ENCODE measurements around the gene SZT2.

SZT2 gene

DNA sequence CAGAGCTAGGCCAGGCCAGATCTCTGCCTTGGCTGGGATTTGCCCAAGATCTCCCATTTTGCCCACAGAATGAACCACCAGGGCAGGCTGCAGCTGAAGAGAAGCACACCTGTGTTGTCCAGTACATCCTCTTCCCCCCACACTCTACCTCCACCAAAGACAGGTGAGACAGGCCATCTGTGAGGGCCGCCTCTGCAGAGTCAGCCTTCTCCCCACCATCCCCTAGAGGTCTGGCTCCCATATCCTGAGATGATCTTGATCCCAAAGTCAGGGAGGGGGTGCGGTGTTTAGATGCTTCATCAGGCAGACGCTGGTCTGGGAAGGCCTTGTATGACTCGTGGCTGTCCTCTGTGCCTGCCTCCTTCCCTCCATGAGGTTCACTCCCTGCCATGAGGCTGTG lies 35.3 kb downstream of the SZT2 start:
- no peak for DNase-seq

GRCh38 chr1:43426221-43426620 lies 36.5 kb downstream of the SZT2 start:
- no peak for DNase-seq

- DNase-seq, result no peak
Observed at GRCh38 chr1:43427524-43427923, 37.8 kb downstream of the SZT2 start.

DNA sequence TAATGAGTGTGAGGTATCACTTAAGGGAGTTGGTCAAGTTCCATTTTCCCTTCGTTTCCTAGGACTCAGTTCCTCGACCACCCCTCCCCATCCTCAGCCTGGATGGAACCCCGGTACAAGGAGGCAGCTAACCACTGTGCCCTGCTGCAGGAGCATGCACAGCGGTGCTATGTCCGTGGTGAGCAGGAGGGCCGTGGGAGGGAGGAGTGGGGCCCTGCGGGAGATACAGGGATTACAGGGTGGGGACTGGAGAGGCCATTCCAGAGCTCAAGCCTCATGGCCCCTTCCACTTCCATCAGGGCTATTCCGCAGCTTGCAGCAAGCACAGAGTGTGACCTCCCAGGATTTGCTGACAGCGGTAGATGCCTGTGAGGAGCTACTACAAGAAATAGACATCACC lies 38.2 kb downstream of the SZT2 start:
- DNase-seq, result no peak

DNA sequence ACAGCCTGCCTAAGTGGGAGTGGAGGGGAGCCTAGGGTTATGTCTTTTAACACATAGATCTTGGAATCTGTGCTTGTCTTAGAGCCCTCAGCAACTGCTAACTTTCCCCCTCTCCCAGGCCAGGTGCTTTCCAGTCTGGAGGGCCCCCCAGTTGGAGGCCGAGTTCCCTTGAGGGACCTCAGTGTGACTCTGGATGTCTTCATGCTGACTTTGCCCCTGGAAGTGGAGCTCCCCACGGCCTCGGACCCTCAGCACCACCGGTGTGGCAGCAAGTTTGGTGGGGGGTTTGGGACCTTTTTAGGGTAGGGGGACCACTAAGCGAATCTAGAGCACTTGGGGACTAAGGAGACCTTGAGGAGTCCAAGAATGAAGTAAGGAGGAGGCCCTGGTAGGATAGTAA lies 41.1 kb downstream of the SZT2 start:
- no peak for DNase-seq

DNA sequence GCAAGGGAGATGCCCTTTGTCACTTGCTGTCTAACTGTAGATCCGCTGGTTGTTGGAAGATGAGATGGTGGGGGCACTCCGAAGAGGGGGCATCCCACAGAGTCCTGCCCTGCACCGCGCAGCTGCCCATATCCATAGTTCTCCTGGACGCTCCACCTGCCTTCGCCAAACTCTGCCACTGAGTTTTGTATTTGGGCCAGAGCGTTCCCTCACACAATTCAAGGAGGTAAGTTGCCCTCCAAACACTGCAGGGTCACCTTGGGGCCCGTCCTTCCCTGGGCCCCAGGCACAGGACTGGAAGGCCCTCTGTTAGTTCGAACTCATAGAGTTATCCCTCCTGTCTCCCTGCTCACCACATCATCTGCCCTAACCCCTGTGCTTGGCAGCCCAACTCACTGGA lies 42.0 kb downstream of the SZT2 start:
- DNase-seq, result no peak

- no peak for DNase-seq
Observed at GRCh38 chr1:43432171-43432860, 42.6 kb downstream of the SZT2 start.

DNA sequence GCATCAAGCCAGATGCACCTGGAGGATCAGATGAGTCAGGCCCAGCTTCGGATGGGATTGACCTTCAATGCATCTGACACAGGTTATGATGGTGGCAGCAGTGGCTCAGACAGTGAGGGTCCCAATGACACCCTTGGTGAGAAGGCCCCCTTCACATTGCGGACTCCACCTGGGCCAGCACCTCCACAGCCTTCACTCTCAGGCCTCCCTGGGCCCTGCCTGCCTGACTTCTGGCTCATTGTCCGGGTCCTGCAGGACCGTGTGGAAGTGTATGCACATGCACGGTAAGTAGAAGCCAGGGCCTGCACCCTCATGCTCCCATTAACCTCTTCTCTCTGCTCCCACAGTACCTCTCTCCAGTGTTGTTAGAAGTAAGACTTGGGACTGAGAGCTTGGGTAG lies 43.2 kb downstream of the SZT2 start:
- no peak for DNase-seq

DNA sequence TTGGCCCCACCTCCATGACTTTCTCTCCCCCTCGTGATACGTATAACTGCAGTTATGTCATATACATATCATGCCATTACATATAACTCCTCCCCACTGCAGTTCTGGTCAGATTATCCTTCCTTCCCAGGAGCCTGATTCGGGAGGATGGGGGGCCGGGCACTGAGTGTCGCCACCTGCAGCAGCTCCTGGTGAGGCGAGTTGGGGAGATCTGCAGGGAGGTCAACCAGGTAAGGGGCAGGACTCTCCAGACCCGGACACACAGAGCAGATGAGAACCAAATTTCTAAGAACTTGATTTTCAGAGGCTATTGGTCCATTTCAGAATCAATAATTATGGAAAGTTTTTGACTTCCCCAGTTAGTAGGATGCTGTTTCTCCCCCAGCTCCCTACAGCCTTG lies 44.6 kb downstream of the SZT2 start:
- no peak for DNase-seq

- DNase-seq, result no peak
Observed at GRCh38 chr1:43435146-43436145, 45.7 kb downstream of the SZT2 start.

GRCh38 chr1:43436371-43436770 lies 46.7 kb downstream of the SZT2 start:
- no peak for DNase-seq

GRCh38 chr1:43437031-43437973 lies 47.6 kb downstream of the SZT2 start:
- DNase-seq, result no peak

DNA sequence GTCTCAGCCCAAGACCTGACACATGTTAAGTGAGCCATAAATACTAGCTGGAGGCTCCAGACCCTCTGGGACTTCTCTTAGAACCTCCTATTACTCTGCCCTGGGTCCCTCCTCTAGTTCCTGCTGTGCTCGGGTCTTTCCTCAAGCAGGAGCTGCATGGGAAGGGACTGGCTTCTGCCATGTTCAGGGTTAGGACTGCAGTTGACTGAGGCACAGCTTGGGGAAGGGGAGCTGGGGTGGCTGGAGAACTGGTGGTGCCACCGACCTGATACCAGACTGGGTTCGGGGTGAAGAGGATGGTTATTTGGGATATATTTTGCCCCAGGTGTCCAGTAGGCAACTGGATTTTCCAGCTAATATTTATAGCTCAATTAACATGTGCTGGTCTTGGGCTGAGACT lies 48.3 kb downstream of the SZT2 start:
- DNase-seq, result no peak

DNA sequence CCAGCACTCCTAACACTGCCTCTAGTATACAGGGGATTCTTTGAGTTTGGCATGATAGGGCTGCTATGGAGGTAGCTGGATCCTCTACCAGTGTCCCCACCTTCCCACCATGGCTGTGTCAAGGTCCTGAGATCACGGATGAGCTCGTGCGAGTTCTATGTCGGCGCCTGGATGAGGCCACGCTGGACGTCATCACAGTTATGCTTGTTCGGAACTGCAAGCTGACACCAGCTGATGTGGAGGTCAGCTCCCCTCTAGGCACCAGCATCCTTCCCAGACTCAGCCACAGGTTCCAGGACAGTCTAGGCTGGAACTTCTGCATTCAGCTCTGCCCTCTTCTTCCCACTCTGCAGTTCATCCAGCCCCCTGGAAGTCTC lies 48.9 kb downstream of the SZT2 start:
- no peak for DNase-seq

- no peak for DNase-seq
Observed at GRCh38 chr1:43438953-43439581, 49.4 kb downstream of the SZT2 start.

- no peak for DNase-seq
Observed at GRCh38 chr1:43439781-43440180, 50.1 kb downstream of the SZT2 start.

- no peak for DNase-seq
Observed at GRCh38 chr1:43440358-43440757, 50.7 kb downstream of the SZT2 start.

DNA sequence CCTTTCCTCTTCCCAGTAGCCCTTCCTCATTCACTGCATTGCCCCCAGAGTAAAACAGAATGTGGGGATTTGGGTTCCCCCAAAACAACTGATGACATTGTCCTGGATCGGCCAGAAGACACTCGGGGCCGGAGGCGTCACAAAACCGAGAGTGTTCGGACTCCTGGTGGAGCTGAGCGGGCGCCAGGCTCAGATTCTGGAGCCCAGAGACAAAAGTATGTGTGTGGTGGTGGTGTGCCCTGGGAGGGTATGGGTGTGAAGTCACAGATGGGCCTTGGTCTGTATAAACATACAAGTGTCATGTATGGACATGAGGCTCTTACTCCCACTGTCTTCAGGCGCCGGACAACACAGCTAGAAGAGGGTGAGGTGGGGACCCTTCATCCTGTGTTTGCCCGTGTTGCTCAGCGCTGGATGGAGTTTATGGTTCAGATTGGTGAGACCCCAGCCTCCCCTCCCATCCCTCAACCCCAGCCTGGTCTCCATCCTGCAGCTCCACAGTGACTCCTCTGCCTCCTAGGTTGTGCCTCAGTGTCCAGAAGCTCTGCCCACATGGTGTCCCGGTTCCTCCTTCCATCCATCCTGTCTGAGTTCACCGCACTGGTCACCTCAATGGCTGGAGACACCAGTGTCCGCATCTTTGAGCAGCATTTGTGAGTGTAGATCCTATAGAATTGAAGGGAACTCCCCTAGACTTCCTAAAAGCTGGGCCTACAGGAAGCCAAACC lies 51.6 kb downstream of the SZT2 start:
- DNase-seq, result no peak

GRCh38 chr1:43441894-43442637 lies 52.4 kb downstream of the SZT2 start:
- DNase-seq, result no peak

DNA sequence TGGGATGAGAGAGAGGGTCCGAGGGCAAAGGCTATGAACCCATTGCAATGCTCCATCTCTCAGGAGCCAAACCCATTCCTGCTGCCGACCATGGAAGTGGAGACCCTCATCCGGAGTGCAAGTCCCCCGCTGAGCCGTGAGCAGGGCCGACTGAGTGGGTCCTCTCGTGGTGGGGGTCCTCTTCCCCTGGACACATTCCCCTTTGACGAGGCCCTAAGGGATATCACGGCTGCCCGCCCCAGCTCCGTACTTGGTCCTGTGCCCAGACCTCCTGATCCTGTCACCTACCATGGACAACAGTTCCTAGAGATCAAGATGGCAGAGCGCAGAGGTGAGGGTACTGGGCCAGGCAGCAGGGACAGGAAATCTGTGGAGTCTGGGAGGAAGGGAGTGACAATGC lies 53.1 kb downstream of the SZT2 start:
- no peak for DNase-seq
